Bone marrow (tissue), 2 donors: ENCODE results near the gene MDM2.
"Not testable (repeated sequence)": the region's sequence is repeated elsewhere in the genome, so short reads cannot be mapped to it uniquely, and the experiment has no call there.

Experiments used
- DNase-seq, 2 donors: peaks; one replicate each; lab custom pipeline; 2025; lab: John Stamatoyannopoulos, UW

Gene MDM2

DNA sequence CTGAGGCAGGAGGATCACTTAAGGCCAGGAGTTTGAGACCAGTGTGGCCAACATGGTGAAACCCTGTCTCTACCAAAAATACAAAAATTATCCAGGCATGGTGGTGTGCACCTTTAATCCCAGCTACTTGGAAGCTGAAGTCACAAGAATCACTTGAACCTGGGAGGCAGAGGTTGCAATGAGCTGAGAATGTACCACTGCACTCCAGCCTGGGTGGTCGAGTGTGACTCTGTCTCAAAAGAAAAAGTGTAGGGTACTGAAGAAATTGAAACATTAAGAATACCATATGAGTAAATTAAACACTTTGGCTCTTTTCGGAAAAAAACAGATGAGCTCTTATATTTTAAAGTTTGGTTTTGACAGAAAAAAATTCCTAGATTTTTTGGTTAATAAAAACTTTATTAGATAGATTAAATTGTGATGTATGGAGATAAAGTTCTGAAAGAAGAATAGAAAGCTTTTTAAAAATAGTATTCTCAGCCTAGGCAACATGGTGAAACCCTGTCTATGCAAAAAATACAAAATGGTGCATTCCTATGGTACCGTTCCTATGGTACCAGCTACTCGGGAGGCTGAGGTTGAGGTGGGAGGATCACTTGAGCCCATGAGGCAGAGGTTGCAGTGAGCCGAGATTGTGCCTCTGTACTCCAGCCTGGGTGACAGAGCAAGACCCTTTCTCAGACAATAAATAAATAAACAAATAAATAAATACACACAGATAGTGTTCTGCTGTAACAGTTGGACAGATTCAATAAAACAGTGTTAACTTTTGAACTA is 20.1 kb downstream of the MDM2 start:
- no peak for DNase-seq

DNA sequence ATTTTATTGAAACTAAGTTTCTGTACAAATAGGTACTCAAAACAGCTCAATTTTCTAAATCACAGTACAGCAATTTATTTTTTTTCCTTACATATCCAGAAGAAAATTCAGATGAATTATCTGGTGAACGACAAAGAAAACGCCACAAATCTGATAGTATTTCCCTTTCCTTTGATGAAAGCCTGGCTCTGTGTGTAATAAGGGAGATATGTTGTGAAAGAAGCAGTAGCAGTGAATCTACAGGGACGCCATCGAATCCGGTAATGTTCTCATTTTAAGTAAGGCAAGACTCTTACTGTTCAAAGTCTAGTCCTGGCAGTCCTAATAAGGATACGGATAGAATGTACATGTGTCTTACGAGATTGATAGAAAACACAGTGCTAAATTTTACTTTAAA is 20.7 kb downstream of the MDM2 start:
- DNase-seq: no peak

DNA sequence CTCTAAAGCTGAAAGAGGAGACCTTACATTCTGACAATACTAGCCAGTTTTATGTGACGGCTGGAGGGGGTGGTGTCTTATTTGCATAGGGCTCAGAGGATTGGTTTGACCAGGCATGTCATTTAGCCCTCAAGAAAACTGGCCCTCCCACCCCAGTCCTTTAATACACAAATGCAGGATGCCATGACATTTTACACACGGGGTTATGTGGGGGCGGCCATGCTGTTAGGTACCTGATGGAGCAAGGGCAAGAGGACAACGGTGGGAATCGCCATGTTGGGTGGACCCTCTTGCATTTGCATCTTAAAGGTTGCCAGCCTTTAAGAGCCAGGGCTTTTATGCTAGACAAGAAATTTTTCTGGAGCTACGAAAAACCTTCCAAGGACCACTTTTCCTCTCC is 23.3 kb downstream of the MDM2 start:
- DNase-seq: no peak

DNA sequence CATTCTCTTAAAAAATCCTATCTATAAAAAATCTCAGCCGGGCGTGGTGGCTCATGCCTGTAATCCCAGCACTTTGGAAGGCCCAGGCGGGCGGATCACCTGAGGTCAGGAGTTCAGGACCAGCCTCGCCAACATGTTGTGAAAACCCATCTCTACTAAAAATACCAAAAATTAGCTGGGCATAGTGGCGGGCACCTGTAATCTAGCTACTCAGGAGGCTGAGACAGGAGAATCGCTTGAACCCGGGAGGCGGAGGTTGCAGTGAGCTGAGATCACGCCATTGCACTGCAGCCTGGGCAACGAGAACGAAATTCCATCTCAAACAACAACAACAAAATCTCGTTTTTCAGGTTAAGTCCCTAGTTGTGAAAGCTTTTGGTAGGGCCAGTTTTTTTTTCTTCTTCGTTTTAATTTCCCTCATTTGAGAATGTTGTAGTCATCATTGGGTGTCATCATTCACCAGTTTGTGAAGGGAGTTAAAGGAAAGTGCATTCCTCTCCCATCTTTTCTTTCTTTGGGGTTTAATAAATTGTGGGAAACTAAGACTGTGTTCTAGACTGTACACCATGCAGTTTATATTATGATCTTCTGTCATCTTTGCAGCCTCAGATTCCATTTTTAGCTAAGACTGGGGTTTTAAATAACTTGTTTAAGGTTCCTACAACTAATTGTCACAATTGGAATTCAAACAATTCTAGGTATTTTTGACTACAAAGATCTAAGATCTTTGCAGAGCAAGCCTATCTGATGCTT is 23.9 kb downstream of the MDM2 start:
- DNase-seq: no peak

DNA sequence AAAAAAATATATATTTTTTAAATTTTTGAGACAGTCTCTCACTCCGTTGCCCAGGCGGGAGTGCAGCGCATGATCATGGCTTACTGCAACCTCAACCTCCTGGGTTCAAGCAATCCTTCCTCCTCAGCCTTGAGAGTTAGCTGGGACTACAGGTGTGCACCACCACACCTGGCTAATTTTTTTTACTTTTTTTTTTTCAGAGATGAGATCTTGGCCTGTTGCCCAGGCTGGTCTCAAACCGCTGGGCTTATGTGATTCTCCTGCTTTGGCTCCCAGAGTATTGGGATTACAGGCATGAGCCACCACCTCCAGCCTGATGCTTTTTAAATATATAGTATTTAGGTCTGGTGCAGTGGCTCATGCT is 24.5 kb downstream of the MDM2 start:
- no peak for DNase-seq

DNA sequence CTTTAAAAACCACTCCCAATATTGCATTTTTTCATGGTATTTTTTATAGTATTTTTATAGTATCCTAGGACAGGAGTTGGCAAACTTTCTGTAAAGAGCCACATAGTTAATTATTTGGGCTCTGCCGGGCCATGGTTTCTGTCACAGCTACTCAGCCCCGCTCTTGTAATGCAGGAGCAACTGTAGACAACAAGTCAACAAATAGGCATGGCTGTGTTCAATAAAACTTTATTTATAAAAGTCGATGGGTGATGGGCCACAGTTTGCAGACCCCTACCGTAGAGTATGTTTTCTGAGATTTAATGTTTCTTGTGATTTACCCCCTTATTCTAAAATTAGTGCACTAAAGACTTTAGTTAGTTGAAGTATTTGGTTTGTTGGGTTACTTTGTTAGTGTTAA is 25.5 kb downstream of the MDM2 start:
- no peak for DNase-seq

DNA sequence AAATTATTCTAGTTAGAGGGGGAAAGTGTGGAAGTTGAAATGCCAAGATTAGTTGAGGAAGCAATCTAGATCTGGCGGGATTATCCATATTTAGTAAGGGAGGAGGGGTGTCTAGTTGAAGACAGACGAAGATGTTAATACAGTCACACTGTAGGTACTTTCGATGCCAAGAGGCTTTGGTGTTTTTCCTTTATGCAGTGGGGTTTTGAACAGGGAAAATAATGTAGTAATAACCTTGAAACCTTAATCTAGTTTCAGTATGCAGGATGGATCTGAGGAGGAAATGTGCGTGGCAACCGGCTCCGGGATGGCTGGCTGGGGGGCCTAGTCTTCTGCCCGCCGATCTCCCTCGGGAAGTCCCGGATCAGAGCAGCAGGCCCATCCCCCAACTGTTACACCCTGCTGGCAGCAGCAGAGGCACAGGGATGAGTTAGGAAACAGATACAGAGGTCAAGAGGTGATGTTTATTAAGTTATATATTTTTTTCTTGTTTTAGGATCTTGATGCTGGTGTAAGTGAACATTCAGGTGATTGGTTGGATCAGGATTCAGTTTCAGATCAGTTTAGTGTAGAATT is 27.4 kb downstream of the MDM2 start:
- no peak for DNase-seq

DNA sequence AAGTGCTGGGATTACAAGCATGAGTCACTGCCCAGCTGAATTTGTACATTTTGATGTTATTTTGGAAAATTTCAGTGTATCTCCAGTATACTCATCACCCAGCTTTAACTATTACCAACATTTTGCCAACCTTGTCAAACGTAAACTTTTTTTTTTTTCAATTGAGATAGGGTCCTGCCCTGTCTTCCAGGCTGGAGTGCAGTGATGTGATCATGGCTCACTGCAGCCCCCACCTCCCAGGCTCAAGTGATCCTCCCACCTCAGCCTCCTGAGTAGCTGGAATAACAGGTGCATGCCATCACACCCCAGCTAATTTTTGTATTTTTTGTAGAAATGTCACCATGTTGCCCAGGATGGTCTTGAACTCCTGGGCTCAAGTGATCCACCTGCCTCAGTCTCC is 29.2 kb downstream of the MDM2 start:
- no peak for DNase-seq

DNA sequence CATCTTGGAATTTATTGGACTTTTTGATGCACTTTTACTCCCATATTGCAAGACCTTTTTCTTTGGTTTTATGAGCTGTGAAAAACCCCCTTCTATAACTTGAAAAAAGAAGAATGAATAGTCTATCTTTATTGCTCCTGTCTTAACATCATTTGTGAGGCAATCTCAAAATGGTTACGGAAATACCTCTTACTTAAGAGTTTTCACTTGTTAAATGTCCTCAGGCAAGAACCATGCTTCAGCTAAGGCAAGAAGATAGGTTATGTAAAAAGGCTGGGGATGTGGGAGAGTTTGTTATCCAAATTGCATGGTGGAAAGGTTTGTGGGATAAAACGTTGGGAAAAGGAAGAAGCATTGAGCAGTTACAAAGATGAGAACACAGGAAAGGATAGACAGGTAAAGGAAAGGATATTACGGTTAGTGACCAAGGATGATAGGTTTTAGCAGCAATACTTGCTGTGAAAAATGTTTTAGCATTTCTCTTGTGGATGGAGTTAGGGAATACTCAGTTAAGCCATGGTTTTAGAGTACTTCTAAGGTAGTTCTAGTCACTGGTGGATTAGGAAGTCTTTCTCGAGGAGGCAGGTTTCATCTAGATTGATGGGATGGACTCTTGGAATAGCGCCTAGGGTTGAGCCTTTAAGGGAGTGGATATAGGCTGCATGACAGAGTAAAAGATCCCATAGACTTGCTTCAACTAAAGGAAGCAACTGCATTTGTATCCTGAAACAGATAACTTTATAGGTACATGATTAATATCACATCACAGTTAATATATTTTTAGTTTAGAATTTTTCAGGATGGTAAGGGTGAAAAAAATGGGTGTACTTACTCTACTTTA is 30.3 kb downstream of the MDM2 start:
- DNase-seq: no peak

DNA sequence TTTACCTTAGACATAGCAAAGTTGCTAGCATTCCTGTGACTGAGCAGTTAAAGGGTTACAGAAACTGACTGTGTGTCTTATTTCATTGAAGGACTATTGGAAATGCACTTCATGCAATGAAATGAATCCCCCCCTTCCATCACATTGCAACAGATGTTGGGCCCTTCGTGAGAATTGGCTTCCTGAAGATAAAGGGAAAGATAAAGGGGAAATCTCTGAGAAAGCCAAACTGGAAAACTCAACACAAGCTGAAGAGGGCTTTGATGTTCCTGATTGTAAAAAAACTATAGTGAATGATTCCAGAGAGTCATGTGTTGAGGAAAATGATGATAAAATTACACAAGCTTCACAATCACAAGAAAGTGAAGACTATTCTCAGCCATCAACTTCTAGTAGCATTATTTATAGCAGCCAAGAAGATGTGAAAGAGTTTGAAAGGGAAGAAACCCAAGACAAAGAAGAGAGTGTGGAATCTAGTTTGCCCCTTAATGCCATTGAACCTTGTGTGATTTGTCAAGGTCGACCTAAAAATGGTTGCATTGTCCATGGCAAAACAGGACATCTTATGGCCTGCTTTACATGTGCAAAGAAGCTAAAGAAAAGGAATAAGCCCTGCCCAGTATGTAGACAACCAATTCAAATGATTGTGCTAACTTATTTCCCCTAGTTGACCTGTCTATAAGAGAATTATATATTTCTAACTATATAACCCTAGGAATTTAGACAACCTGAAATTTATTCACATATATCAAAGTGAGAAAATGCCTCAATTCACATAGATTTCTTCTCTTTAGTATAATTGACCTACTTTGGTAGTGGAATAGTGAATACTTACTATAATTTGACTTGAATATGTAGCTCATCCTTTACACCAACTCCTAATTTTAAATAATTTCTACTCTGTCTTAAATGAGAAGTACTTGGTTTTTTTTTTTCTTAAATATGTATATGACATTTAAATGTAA is 31.5 kb downstream of the MDM2 start:
- DNase-seq: no peak

DNA sequence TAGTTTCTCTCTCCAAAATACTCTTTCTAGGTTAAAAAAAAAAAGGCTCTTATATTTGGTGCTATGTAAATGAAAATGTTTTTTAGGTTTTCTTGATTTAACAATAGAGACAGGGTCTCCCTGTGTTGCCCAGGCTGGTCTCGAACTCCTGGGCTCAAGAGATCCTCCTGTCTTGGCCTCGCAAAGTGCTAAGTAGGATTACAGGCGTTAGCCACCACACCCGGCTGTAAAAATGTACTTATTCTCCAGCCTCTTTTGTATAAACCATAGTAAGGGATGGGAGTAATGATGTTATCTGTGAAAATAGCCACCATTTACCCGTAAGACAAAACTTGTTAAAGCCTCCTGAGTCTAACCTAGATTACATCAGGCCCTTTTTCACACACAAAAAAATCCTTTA is 33.2 kb downstream of the MDM2 start:
- not testable (repeated sequence) for DNase-seq

DNA sequence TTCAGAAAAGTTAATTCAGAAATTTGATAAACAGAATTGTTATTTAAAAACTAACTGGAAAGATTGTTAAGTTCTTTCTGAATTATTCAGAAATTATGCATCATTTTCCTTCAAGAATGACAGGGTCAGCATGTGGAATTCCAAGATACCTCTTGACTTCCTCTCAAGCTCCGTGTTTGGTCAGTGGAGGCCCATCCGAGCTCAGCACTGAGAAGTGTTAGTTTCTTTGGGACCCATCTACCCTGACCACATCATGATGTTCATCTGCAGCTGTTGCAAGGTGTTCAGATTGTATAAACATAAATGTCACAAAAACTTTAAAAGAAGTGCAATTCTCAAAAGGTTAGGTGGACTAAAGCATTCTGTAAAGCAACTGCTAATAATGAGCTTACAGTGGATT is 33.7 kb downstream of the MDM2 start:
- DNase-seq: no peak

DNA sequence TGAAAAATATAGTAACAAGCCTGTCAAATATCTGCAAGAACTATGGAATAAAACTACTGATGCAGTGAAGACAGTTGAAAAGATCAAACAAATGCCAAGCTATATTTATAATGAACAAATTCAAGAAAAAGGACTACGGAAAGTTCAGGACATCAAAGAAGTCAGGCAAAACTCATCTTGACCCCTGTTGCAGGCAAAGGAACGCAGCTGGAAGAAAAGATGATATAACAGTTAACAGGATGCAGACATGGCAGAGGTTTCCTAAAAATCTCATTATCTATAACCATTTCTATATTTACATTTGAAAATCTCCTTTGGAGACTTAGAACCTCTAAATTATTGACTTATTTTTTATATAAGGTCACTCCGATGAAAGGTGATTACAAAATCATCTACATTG is 34.1 kb downstream of the MDM2 start:
- DNase-seq: no peak

DNA sequence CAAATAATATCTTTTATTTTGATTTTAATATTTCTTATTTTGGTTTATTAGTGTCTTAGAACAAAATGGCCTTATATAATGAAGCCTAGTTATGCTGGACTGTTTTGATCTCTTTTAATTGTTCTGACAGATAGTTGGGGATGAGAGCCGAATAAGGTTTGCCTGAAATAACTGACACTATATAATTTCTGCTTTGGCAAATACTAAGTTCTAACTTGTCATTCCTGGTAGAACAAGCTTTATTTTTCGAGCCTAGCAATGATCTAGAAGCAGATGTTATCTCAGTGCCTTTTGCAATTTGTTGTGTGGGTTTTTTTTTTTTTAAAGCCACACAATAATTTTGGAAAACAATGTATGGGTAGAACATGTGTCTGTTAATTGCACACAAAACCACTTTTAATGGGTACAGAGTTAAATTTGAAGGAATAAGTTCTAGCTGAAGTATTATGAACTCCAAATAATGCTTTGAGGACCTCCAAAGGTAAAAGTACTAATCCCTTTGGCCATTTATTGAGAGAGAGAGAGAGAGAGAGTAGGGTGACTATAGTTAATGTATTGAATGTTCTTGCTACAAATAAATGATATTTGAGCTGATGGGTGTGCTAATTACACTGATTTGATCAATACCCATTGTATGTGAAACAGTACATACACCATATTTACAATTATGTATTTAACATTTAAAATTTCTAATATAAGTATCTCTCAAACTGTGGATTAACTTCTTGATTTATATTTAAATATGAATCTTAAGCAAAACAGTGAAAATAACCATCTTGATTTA is 35.0 kb downstream of the MDM2 start:
- no peak for DNase-seq

DNA sequence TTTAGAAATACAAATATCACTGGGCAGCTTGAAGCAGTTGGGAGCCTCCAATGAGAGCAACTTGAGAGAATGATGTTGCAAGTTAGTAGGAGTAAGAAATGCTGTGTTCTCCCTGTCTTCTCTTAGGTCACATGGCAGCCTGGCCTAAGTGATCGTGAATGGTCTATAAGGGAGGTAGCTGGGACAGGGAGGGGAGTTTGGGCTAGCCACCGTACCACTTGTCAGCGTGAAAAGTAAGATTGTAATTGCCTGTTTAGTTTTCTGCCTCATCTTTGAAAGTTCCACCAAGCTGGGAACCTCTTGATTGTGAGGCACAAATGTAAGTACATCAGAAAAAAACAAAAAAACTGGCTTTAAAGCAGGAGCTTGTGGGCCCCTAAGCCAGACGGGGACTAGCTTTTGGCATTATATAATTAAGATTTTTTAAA is 36.4 kb downstream of the MDM2 start:
- no peak for DNase-seq

DNA sequence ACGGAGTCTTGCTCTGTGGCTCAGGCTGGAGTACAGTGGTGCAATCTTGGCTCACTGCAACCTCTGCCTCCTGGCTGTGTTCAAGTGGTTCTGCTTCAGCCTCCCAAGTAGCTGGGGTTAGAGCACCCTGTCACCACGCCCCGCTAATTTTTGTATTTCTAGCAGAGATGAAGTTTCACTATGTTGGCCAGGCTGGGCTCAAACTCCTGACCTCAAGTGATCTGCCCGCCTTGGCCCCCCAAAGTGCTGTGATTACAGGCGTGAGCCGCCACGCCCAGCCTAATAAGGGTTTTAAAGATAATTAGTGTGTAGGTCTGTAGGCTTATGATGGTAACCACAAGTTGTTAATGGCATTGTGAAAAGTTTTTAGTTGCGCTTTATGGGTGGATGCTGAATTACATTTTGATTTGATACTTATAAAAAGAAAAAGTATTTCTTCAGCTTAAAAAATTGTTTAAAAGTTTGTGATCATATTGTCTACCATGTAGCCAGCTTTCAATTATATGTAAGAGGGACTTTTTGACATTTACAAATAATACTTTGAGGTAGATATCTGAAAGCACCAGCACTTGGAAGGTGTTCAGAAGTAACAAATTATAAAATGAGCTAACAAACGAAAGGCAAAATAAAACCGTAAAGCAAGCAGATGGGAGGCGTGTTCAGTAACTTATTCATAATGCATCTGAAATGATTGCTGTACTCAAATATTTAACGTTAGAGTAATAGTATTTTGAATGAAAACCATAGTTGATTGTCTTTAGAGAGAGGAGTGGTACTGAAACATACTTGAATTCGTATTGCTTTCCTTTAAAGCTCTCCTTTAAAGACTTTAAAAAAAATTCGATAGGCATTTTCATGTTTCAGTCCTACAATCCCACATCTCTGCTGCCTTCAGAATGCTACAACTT is 37.1 kb downstream of the MDM2 start:
- DNase-seq: no peak

DNA sequence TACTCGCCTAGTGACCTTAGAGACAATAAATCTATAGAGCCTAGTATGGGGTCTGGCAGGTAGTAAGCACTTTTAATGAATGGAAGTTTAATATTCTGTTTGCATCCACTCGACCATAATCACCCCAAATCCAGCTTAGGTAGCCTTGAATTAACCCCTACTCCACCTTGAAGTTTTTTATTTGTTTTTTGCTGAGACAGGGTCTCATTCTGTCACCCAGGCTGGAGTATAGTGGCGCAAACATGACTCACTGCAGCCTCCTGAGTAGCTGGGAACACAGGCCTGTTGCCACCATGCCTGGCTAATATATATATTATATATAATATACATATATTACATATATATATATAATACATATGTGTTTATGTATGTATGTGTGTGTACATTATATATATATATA is 38.8 kb downstream of the MDM2 start:
- no peak for DNase-seq

DNA sequence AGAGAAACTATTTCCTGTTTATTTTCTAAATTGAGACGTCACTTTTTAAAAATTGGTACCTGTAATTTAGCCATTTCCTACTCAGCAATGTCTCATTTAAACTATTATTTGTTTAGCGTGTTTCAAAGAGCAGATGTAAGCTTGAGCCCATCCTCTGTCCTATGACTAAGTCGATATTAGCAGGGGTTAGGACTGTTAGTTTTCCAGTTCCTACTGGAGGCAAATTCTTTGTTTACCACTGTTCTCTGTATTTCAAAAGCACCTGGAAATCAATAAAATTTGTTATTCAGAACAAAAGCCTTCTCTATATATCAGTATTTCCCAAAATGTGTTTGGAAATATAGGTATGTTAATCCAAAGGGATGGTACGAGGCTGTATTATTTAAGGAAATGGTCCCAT is 42.4 kb downstream of the MDM2 start:
- no peak for DNase-seq

DNA sequence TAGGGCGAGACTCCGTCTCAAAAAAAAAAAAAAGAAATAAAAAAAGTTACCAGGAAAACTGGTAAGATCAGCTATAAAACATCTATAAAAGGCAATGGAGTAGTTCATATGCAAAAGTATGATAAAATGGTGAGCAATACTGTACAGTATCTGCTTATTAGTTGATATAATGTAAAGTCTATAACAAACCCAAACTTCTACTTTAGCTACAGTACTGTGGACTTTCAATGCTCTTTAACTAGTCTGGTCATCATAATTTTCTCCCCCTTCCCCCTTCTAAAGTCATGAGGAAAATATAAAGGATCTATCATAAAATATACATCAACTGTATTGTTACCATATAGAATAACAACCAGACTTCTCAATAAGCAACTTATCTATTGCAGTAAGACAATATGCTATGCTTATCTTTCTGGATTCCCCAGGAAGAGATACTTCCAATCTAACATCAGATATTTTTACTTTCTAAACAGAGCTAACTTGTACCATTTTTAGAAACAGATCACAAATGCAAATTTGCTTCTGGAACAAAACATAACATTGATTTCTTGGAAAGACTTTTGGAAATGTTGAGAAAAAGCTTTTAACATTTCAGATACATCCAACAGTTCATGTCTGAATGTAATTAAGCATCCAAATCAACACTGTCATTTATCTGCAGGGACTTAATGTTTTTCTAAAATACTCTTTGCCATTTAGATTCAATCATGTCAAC is 43.8 kb downstream of the MDM2 start:
- no peak for DNase-seq
